SKM-1 treated with dmso at 0.1 percent for 144 hours (cell line): ENCODE measurements around the gene DPP3.
"Not testable (repeated sequence)": the region's sequence is repeated elsewhere in the genome, so short reads cannot be mapped to it uniquely, and the experiment has no call there.

ENCODE experiments used
- DNase-seq: peaks from one replicate; lab custom pipeline; 2025; ENCODE audit not compliant: unreplicated experiment; lab: John Stamatoyannopoulos, UW

The DPP3 gene

GRCh38 chr11:66480117-66480938 is at the start of gene DPP3:
Gene DPP3 (plus strand): TSS chr11:66480434. CDS start chr11:66482201, 1,767 bp downstream.
- peak; percentile 95 for DNase-seq

GRCh38 chr11:66431287-66431686 is 48.9 kb upstream of the DPP3 start:
- DNase-seq: not testable (repeated sequence)

GRCh38 chr11:66431871-66432329 is 48.3 kb upstream of the DPP3 start:
- DNase-seq: not testable (repeated sequence)

- DNase-seq: no peak
These were observed 47.6 kb upstream of the DPP3 start for GRCh38 chr11:66432597-66432996.

GRCh38 chr11:66437979-66438503 is 42.2 kb upstream of the DPP3 start:
- no peak for DNase-seq

- DNase-seq: peak; percentile 95
These were observed 41.4 kb upstream of the DPP3 start, which contains the start of gene MRPL11 for GRCh38 chr11:66438504-66439466. Gene MRPL11 (minus strand): TSS chr11:66438848. CDS start chr11:66438754, 94 bp downstream.

- DNase-seq: not testable (repeated sequence)
These were observed 39.9 kb upstream of the DPP3 start for GRCh38 chr11:66440101-66440939.

GRCh38 chr11:66440940-66441282 is 39.3 kb upstream of the DPP3 start:
- DNase-seq: not testable (repeated sequence)

GRCh38 chr11:66443602-66444001 is 36.6 kb upstream of the DPP3 start:
- peak; percentile 97 for DNase-seq

- DNase-seq: no peak
These were observed 33.2 kb upstream of the DPP3 start for GRCh38 chr11:66447012-66447411.

- no peak for DNase-seq
These were observed 31.7 kb upstream of the DPP3 start for GRCh38 chr11:66448523-66448922.

- peak; percentile 48 for DNase-seq
These were observed 29.7 kb upstream of the DPP3 start for GRCh38 chr11:66450560-66450959.

- DNase-seq: no peak
These were observed 28.6 kb upstream of the DPP3 start for GRCh38 chr11:66451663-66452062.

- DNase-seq: no peak
These were observed 26.0 kb upstream of the DPP3 start for GRCh38 chr11:66454247-66454646.

- no peak for DNase-seq
These were observed 25.4 kb upstream of the DPP3 start for GRCh38 chr11:66454828-66455227.

- peak; percentile 71 for DNase-seq
These were observed 22.4 kb upstream of the DPP3 start for GRCh38 chr11:66457826-66458225.

GRCh38 chr11:66459138-66459778 is 21.0 kb upstream of the DPP3 start:
- no peak for DNase-seq

- no peak for DNase-seq
These were observed 18.2 kb upstream of the DPP3 start for GRCh38 chr11:66462010-66462409.

GRCh38 chr11:66462911-66463310 is 17.3 kb upstream of the DPP3 start:
- DNase-seq: no peak

GRCh38 chr11:66464116-66464515 is 16.1 kb upstream of the DPP3 start:
- DNase-seq: not testable (repeated sequence)
